G401.6 (cell line): ENCODE data around the gene HOXB4.
"Not testable (repeated sequence)": the region's sequence is repeated elsewhere in the genome, so short reads cannot be mapped to it uniquely, and the experiment has no call there.

Experiments
- FAIRE-seq: peaks from 2 replicates; lab custom pipeline; 2012; peaks lifted over from hg19 to GRCh38; lab: Jason Lieb, UNC

HOXB4 gene

DNA sequence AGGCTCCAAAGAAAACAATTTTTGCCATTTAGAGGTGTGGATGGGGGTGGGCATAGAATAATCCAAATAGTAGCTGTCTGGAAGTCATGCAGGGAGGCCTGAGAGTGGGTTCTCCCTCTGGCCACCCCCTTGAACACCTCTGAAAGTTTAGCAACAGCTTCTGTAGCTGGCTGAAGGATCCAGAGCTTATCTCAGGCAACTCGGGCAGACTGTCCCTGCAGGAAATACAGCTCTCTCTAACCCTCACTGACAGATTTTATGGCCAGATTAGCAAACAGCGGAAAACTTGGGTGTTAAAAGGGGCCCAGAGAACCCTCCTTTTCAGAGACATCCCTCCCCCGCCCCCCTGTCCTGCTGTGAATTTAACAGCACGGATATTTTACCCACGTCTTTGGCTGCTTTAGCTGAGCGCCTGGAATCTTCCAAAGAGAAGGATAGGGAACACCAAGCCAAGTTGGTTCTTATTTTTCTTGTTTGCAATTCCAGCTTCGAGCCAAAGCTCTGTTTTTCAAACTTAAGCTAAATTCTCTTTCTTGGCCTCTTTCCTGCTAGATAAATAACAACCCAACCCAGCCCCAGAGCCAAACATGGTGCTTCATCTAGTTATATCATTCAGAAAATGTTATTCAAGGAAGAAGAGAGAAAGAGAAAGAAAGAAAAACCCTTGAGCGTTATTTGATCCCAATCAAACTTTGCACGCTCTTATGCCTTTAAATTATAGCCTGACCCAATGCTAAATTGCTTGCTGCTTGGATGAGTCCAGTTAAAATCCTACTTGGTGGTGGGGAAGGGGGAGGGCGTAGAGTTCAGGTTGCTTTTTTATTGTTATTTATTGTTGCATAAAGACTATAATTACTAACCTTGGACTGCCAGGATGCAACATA is 31.0 kb downstream of the HOXB4 start:
- FAIRE-seq: peak; percentile 90

- FAIRE-seq: peak; percentile 27
Measured at GRCh38 chr17:48546137-48546923, 31.8 kb downstream of the HOXB4 start.

GRCh38 chr17:48545539-48545938 is 32.6 kb downstream of the HOXB4 start:
- FAIRE-seq: no peak

DNA sequence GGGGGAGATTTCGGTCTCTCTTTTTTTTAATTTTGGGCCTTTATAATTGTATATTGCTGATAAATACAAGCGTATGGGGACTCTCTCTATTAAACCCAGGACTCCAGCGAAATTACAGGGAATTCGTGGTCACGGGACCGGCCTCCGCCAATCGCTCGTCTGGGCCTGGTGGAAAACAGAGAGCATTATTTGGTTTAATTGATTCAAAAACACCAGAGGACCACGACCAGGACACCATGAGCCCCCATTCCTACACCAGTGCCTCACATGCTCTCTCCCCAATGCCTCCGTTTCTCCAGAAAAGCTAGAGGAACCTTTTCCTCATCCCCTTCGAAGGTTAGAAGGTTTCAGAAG is 33.2 kb downstream of the HOXB4 start, which contains the start of gene HOXB2:
TSS of gene HOXB2 (minus strand) at position 88 of the 354 bp plus-strand sequence. CDS start 198 bp downstream, outside the sequence.
- peak; percentile 47 for FAIRE-seq

- no peak for FAIRE-seq
Measured at GRCh38 chr17:48544349-48545021, 33.7 kb downstream of the HOXB4 start.

GRCh38 chr17:48543854-48544348 is 34.2 kb downstream of the HOXB4 start:
- FAIRE-seq: no peak

DNA sequence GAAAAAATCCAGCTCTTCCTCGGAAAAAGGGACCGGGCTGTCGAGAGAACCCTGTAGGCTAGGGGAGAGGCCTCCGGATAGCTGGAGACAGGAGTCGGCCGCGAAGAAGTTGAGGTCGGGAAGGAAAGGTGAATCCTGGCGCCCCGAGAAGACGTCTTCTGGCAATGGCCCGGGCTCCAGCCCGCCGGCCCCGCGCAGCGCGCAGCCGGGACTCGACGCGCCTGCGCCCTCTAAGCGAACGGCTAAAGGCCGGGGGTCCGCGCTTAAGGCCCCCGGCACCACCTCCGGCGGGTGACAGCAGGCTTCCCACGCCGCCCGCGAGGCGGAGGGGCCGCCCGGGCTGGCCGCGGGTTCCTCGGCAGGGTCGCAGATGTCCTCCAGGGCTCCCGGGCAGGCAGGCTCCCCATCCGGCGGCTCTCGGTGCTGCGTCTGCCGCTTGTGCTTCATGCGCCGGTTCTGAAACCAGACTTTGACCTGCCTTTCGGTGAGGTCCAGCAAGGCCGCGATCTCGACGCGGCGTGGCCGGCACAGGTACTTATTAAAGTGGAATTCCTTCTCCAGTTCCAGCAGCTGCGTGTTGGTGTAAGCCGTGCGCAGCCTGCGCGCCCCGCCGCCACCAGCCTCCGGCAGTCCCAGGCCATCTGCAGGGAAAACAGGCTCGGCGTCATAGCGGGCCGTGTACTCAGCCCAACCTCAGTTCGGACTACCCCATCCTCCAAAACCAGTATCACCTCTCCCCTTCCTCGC is 34.9 kb downstream of the HOXB4 start:
- FAIRE-seq: no peak

GRCh38 chr17:48542698-48543106 is 35.4 kb downstream of the HOXB4 start:
- peak; percentile 47 for FAIRE-seq

DNA sequence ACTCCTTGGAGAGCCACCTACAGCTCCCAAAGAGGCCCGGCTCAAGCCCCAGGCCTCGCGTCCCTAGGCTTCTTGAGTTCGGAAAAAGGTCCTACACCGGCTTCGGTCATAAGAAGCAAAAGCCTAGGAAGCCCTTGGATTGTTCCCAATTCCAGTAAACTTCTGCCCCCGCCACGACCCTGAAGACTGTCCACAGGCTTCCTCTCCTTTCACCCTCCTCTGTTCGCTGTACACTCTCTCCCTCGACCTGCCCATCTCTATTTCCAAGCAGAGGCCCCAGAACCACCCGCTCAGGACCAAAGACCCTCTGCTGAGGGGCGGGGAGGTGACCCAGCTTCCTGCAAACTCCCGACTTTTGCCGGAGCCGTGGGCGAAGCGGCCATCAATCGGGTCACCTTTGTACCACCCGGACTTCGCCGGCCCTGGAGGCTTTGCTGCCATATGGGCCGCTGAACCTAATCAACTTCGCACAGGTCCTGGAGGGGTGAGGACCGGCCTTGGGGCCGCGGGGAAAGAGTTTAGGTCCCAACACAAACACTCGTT is 36.0 kb downstream of the HOXB4 start:
- no peak for FAIRE-seq

DNA sequence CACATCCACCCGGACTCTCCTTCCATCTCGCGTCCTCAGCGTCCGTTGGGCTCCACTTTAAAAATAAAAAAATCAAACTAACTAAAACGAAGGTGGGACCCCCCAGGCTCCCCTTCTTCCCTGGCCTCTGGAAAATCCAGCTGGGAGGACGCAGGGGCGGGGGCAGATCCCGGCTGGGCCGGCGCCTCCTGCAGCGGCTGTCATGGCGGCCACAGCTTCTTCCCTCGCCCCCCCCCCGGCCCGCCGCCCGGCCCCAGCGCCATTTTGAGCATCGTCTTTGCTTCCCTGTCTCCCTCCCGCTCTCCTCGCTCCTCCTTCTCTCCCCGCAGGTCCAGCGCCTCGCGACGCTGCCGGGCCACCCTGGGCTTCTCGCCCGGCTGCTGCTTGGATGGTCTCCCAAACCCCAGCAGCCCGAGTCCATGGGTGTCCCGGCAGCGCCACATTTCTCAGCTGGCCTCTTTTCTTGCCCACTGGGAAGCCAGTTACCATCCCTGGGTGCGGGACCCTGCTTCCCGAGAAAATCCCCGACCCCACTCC is 36.5 kb downstream of the HOXB4 start:
- no peak for FAIRE-seq

DNA sequence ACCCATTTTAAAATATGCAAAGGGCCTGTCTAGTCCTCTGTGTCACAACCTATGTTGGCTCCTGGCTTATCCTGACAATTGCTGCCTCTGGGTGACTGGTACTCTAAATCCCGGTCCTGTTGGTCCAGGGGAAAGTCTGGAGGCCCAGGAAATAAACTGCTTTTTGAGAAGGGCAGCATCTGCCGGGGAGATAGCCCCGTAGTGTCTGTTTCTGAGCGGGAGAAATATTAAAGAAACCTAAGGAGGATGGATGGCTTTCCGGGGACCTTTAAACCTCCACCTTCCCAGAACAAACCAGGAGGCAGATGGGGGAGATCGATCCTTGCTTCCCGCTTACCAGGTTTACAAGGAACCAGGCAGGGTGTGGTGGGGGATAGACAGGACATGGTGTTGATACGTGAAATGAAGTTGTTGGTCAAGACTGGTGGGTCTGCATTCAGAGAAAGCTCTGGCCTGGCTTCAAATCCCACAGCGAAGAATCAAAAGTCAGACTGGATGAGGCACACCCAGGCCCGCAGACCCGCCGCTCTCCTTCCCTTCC is 37.0 kb downstream of the HOXB4 start:
- FAIRE-seq: no peak

- FAIRE-seq: peak; percentile 50
Measured at GRCh38 chr17:48540213-48540612, 37.9 kb downstream of the HOXB4 start.

DNA sequence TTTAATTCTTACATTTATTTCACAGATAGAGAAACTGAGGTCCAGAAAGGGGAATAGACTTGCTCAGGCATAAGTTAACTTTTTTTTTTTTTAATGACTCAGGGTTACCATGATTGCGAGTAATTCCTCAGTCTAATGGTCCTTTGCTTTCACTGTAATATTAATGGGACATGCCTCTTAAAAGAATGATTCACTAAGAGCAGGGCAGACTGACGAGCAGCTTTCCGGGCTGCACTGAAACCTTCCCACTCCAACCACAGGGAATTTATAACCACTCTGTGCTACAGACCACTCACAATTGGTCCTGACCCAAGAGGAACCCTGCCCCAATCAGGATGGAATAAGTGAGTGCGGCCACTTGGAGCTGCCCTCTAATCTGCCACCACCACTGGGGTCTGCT is 39.0 kb downstream of the HOXB4 start:
- no peak for FAIRE-seq

- FAIRE-seq: no peak
Measured at GRCh38 chr17:48537316-48537715, 40.8 kb downstream of the HOXB4 start.

GRCh38 chr17:48535793-48536559 is 42.2 kb downstream of the HOXB4 start:
- not testable (repeated sequence) for FAIRE-seq

- FAIRE-seq: no peak
Measured at GRCh38 chr17:48532261-48532660, 45.9 kb downstream of the HOXB4 start.

DNA sequence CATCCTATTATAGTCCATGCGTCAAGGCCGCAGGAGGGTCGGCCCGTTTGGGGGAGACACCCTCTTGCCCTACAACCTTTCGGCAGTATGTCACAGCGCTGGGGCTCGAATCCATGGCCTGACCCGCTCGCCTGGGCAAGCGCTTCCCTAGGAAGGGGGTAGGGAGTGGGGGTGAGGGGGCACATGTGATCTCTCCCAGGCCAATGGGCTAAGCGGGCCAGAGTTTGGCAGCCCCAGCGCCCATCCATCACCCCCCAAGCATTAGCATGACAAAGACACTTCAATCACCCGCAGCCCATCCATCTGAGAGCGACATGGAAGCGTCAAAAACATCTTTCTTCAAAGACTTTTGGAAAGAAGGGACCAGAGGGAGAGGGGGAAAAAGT is 47.3 kb downstream of the HOXB4 start, which contains the start of gene HOXB1:
TSS of gene HOXB1 (minus strand) at position 125 of the 386 bp plus-strand sequence. CDS start at position 18, 107 bp downstream.
- FAIRE-seq: no peak

- no peak for FAIRE-seq
Measured at GRCh38 chr17:48530208-48530886, 47.8 kb downstream of the HOXB4 start.

- no peak for FAIRE-seq
Measured at GRCh38 chr17:48529683-48530009, 48.5 kb downstream of the HOXB4 start.
